H9 (cell line): ENCODE measurements around the gene AGMO. TPM values are rescaled to one million over a fixed set of nuclear protein-coding genes. Genes with fewer than 3 reads are reported as not detected.

Experiments used
- DNase-seq: peaks from one replicate; pipeline ENCODE4 v3.0.0-alpha.2; 2017
- H2AFZ ChIP-seq: one replicate; pipeline ENCODE4 v1.6.1; 2013; ENCODE audit warnings: mild to moderate bottlenecking, low read length, control low read depth, moderate library complexity
- H2AK5ac ChIP-seq: 2 replicates; pipeline ENCODE4 v1.6.1; 2013; ENCODE audit warnings: low read length, control low read depth, mixed read lengths; ENCODE audit not compliant: insufficient read length
- H2BK120ac ChIP-seq: one replicate; pipeline ENCODE4 v1.6.1; 2013; ENCODE audit warnings: low read depth, mild to moderate bottlenecking, low read length, control low read depth, inconsistent platforms; ENCODE audit not compliant: poor library complexity, severe bottlenecking
- H2BK12ac ChIP-seq: 2 replicates; pipeline ENCODE4 v1.6.1; 2013; ENCODE audit warnings: low read length, control low read depth, mixed read lengths, low read depth; ENCODE audit not compliant: insufficient read length
- H2BK15ac ChIP-seq: 2 replicates; pipeline ENCODE4 v1.6.1; 2013; ENCODE audit warnings: low read depth, low read length, control low read depth
- H2BK20ac ChIP-seq: one replicate; pipeline ENCODE4 v1.6.1; 2013; ENCODE audit warnings: low read depth, mild to moderate bottlenecking, low read length, control low read depth, inconsistent platforms; ENCODE audit not compliant: poor library complexity, severe bottlenecking
- H2BK5ac ChIP-seq: 2 replicates; pipeline ENCODE4 v1.6.1; 2013; ENCODE audit warnings: low read length, control low read depth, mixed read lengths; ENCODE audit not compliant: insufficient read length
- H3K14ac ChIP-seq: 2 replicates; pipeline ENCODE4 v1.6.1; 2013; ENCODE audit warnings: low read length, control low read depth; ENCODE audit not compliant: insufficient read depth
- H3K18ac ChIP-seq: 2 replicates; pipeline ENCODE4 v1.6.1; 2013; ENCODE audit warnings: low read depth, mild to moderate bottlenecking, mixed read lengths, low read length, control low read depth; ENCODE audit not compliant: insufficient read length
- H3K23ac ChIP-seq: 2 replicates; pipeline ENCODE4 v1.6.1; 2013; ENCODE audit warnings: low read length, control low read depth, mixed read lengths, low read depth; ENCODE audit not compliant: insufficient read length
- H3K23me2 ChIP-seq: 2 replicates; pipeline ENCODE4 v1.6.1; 2013; ENCODE audit warnings: low read depth, mild to moderate bottlenecking, mixed read lengths, low read length, control low read depth; ENCODE audit not compliant: insufficient read length, poor library complexity, severe bottlenecking
- H3K27ac ChIP-seq: 2 replicates; pipeline ENCODE4 v1.5.1; 2013; ENCODE audit warnings: low read length, control low read depth, mixed read lengths, low read depth; ENCODE audit not compliant: insufficient read length
- H3K27me3 ChIP-seq: 2 replicates; pipeline ENCODE4 v1.6.1; 2013; ENCODE audit warnings: low read length, control low read depth, inconsistent platforms; ENCODE audit not compliant: insufficient read depth
- H3K4ac ChIP-seq: 2 replicates; pipeline ENCODE4 v1.6.1; 2013; ENCODE audit warnings: low read depth, mild to moderate bottlenecking, control low read depth, inconsistent platforms, low read length, moderate library complexity
- H3K4me1 ChIP-seq: 2 replicates; pipeline ENCODE4 v1.6.1; 2013; ENCODE audit warnings: low read length, control low read depth, inconsistent platforms; ENCODE audit not compliant: insufficient read depth
- H3K4me2 ChIP-seq: 2 replicates; pipeline ENCODE4 v1.6.1; 2013; ENCODE audit warnings: low read length, control low read depth, mixed read lengths; ENCODE audit not compliant: insufficient read length, insufficient read depth
- H3K56ac ChIP-seq: 2 replicates; pipeline ENCODE4 v1.6.1; 2013; ENCODE audit warnings: low read depth, mild to moderate bottlenecking, mixed read lengths, low read length, control low read depth; ENCODE audit not compliant: insufficient read length
- H3K79me1 ChIP-seq: 2 replicates; pipeline ENCODE4 v1.6.1; 2013; ENCODE audit warnings: low read depth, mild to moderate bottlenecking, moderate library complexity, low read length, control low read depth, inconsistent platforms; ENCODE audit not compliant: insufficient read depth, poor library complexity, severe bottlenecking
- H3K79me2 ChIP-seq: 2 replicates; pipeline ENCODE4 v1.6.1; 2013; ENCODE audit warnings: low read length, control low read depth, inconsistent platforms; ENCODE audit not compliant: insufficient read depth
- H3K9ac ChIP-seq: 2 replicates; pipeline ENCODE4 v1.6.1; 2013; ENCODE audit warnings: low read length, control low read depth, mixed read lengths; ENCODE audit not compliant: insufficient read length; ENCODE audit errors: extremely low read depth
- H3K9me3 ChIP-seq: one replicate; pipeline ENCODE4 v1.6.1; 2013; ENCODE audit warnings: low read depth, low read length, inconsistent platforms; ENCODE audit not compliant: control insufficient read depth
- H3T11ph ChIP-seq: one replicate; pipeline ENCODE4 v1.6.1; 2013; ENCODE audit warnings: mild to moderate bottlenecking, low read length, control low read depth, inconsistent platforms
- H4K20me1 ChIP-seq: one replicate; pipeline ENCODE4 v1.6.1; 2013; ENCODE audit not compliant: control insufficient read depth, insufficient read length, insufficient read depth
- H4K5ac ChIP-seq: 2 replicates; pipeline ENCODE4 v1.6.1; 2013; ENCODE audit warnings: low read depth, mild to moderate bottlenecking, mixed read lengths, low read length, control low read depth; ENCODE audit not compliant: insufficient read length
- H4K8ac ChIP-seq: replicated peaks from 2 replicates; pipeline ENCODE4 v1.6.1; 2013; ENCODE audit warnings: low read length, control low read depth, mixed read lengths, low read depth; ENCODE audit not compliant: insufficient read length
- H4K91ac ChIP-seq: 2 replicates; pipeline ENCODE4 v1.6.1; 2013; ENCODE audit warnings: low read depth, mild to moderate bottlenecking, moderate library complexity, mixed read lengths, low read length, control low read depth; ENCODE audit not compliant: insufficient read length
- H3K27ac Mint-ChIP-seq, 3 experiments: 2 replicates in 2 of 3; 3 replicates in 1 of 3; pipeline ENCODE4 v1.8.0; 2020 to 2021; ENCODE audit warnings: mixed read lengths in 3 of 3, mild to moderate bottlenecking in 1 of 3, moderate library complexity in 1 of 3
- H3K27me3 Mint-ChIP-seq: 2 replicates; pipeline ENCODE4 v1.8.0; 2021; ENCODE audit warnings: low read depth, mild to moderate bottlenecking, moderate library complexity, mixed read lengths
- H3K36me3 Mint-ChIP-seq, 3 experiments: 2 replicates in 2 of 3; 3 replicates in 1 of 3; pipeline ENCODE4 v1.8.0; 2020 to 2021; ENCODE audit warnings: low read depth in 3 of 3, mixed read lengths in 3 of 3; ENCODE audit not compliant: insufficient read depth in 1 of 3
- H3K4me1 Mint-ChIP-seq, 2 experiments: 2 replicates each; pipeline ENCODE4 v1.8.0; 2020; ENCODE audit warnings: mixed read lengths in 2 of 2
- H3K4me3 Mint-ChIP-seq, 2 experiments: 2 replicates in 1 of 2; 3 replicates in 1 of 2; pipeline ENCODE4 v1.8.0; 2020 to 2021; ENCODE audit warnings: mild to moderate bottlenecking in 2 of 2, mixed read lengths in 2 of 2, moderate library complexity in 1 of 2
- H3K9me3 Mint-ChIP-seq, 2 experiments: 2 replicates in 1 of 2; 3 replicates in 1 of 2; pipeline ENCODE4 v1.8.0; 2020; ENCODE audit warnings: mild to moderate bottlenecking in 2 of 2, mixed read lengths in 2 of 2, moderate library complexity in 1 of 2
- CTCF ChIP-seq: fragments of 200-600 bp; sonication (generic); conservative IDR thresholded peaks from 3 replicates; pipeline ENCODE4 v1.8.0; 2021; ENCODE audit warnings: antibody characterized with exemption, mild to moderate bottlenecking
- WGBS: extraction: QIAGEN DNeasy Blood & Tissue Kit; methylation state at CpG from one replicate; pipeline ENCODE4 v1.1.7; 2013; ENCODE audit warnings: missing lambda C conversion rate, low lambda C conversion rate, mixed read lengths; ENCODE audit not compliant: insufficient read length; ENCODE audit errors: extremely low coverage; 5-methylcytosine and 5-hydroxymethylcytosine counted together
- total RNA-seq: library from RNA; stranded (reverse); gene quantifications from 2 replicates; pipeline ENCODE4 v1.2.1, GENCODE V29; 2021

The AGMO gene
- total RNA-seq, 1 experiment from 2014 or later, result 0.70 TPM

GRCh38 chr7:15213093-15213492, 348.7 kb downstream of the AGMO start:
- no peak for TF ChIP-seq CTCF
- Mint-ChIP-seq H3K27me3 (no peaks in the 10 kb centered on the region), H3K4me1 (peaks cover 4% of the 10 kb centered on the region in 2 experiments; a peak in 1 of 4 replicates), H3K27ac (no peak overlapping the region), H3K9me3 (no peaks in the 10 kb centered on the region), H3K36me3 (no peaks in the 10 kb centered on the region), H3K4me3 (no peak overlapping the region)
- Histone ChIP-seq H3K23me2 (no peaks in the 10 kb centered on the region), H4K5ac (no peak overlapping the region), H3K18ac (no peak overlapping the region), H3K79me1 (no peaks in the 10 kb centered on the region), H3K27ac (no peak overlapping the region), H3K9me3 (no peaks in the 10 kb centered on the region), H2AFZ (no peak overlapping the region), H3K14ac (no peak overlapping the region), H3K56ac (no peak overlapping the region), H2BK20ac (no peak overlapping the region), H3K4me2 (no peak overlapping the region), H2BK12ac (no peak overlapping the region), H4K91ac (no peak overlapping the region), H3K27me3 (no peaks in the 10 kb centered on the region), H3K79me2 (no peaks in the 10 kb centered on the region), H2BK15ac (no peak overlapping the region), H3K23ac (no peak overlapping the region), H2BK5ac (no peak overlapping the region), H2BK120ac (no peak overlapping the region), H3T11ph (no peak overlapping the region), H3K9ac (no peak overlapping the region), H4K20me1 (no peaks in the 10 kb centered on the region), H4K8ac (no peak overlapping the region), H2AK5ac (no peak overlapping the region), H3K4ac (no peak overlapping the region), H3K4me1 (peaks cover 4% of the 10 kb centered on the region; the same call in 1 of the 2 replicates)
- no peak for DNase-seq
- WGBS, result no CpG with 5 or more reads among the region's 2 CpGs
